ENCODE measurements around the gene PALMD.

DNA sequence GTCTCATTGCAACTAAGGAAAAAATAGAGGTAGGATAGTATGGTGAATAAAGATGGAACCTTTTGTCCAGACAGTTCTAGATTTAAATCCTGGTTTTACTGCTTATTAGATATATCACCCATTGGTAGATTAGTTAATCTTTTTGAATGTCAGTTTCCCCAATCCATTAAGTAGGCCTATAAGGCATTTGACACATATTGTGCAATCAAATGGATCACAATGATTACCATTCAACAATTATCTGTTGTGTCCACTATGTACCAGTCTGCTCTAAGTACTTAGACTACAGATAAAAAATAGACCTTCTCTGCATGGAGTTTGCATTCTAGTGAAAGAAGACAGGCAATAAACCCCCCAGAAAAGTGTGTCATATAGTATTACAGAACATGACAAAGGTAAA is 6.0 kb upstream of the PALMD start:
- TF ChIP-seq, protein P1, sequence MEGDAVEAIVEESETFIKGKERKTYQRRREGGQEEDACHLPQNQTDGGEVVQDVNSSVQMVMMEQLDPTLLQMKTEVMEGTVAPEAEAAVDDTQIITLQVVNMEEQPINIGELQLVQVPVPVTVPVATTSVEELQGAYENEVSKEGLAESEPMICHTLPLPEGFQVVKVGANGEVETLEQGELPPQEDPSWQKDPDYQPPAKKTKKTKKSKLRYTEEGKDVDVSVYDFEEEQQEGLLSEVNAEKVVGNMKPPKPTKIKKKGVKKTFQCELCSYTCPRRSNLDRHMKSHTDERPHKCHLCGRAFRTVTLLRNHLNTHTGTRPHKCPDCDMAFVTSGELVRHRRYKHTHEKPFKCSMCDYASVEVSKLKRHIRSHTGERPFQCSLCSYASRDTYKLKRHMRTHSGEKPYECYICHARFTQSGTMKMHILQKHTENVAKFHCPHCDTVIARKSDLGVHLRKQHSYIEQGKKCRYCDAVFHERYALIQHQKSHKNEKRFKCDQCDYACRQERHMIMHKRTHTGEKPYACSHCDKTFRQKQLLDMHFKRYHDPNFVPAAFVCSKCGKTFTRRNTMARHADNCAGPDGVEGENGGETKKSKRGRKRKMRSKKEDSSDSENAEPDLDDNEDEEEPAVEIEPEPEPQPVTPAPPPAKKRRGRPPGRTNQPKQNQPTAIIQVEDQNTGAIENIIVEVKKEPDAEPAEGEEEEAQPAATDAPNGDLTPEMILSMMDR (IDR thresholded peaks at IDR 0.05) = no peak
- TF ChIP-seq, protein P2, sequence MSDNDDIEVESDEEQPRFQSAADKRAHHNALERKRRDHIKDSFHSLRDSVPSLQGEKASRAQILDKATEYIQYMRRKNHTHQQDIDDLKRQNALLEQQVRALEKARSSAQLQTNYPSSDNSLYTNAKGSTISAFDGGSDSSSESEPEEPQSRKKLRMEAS (IDR thresholded peaks at IDR 0.05; ENCODE audit: low read depth) = no peak
- TF ChIP-seq SIN3A (IDR thresholded peaks at IDR 0.05; ENCODE audit: borderline replicate concordance, low read depth, low read length) (no peak), POLR2AphosphoS5 (IDR thresholded peaks at IDR 0.05; ENCODE audit: low read depth, low read length) (no peak), EZH2phosphoT487 (IDR thresholded peaks at IDR 0.05; ENCODE audit: borderline replicate concordance, low read depth) (no peak), EP300 (IDR thresholded peaks at IDR 0.05; ENCODE audit: borderline replicate concordance in 1 of 2, low read depth in 1 of 2, low read length in 1 of 2) (no peak), SMC3 (IDR thresholded peaks at IDR 0.05; ENCODE audit: low read depth, low read length) (no peak)
- TF ChIP-seq, protein P3, sequence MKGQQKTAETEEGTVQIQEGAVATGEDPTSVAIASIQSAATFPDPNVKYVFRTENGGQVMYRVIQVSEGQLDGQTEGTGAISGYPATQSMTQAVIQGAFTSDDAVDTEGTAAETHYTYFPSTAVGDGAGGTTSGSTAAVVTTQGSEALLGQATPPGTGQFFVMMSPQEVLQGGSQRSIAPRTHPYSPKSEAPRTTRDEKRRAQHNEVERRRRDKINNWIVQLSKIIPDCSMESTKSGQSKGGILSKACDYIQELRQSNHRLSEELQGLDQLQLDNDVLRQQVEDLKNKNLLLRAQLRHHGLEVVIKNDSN (IDR thresholded peaks at IDR 0.05; ENCODE audit: borderline replicate concordance, low read depth) = no peak
- TF ChIP-seq, protein P4, sequence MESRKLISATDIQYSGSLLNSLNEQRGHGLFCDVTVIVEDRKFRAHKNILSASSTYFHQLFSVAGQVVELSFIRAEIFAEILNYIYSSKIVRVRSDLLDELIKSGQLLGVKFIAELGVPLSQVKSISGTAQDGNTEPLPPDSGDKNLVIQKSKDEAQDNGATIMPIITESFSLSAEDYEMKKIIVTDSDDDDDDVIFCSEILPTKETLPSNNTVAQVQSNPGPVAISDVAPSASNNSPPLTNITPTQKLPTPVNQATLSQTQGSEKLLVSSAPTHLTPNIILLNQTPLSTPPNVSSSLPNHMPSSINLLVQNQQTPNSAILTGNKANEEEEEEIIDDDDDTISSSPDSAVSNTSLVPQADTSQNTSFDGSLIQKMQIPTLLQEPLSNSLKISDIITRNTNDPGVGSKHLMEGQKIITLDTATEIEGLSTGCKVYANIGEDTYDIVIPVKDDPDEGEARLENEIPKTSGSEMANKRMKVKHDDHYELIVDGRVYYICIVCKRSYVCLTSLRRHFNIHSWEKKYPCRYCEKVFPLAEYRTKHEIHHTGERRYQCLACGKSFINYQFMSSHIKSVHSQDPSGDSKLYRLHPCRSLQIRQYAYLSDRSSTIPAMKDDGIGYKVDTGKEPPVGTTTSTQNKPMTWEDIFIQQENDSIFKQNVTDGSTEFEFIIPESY (IDR thresholded peaks at IDR 0.05; ENCODE audit: borderline replicate concordance, low read depth) = no peak
